PC-9 (cell line): Measurements from ENCODE around the gene RYR3. TPM values are rescaled to one million over a fixed set of nuclear protein-coding genes. Genes with fewer than 3 reads are reported as not detected.

Source experiments
- BruUV-seq: library from RNA; stranded (reverse); fragments of 400-500 nt; replicated peaks from 2 replicates; lab custom pipeline; 2021; lab: Mats Ljungman, UMichigan
- CTCF ChIA-PET: fragments of 300-600 bp; sonication (Branson Sonifier 250); formaldehyde crosslinking; loops from one replicate; lab custom pipeline; 2022; ENCODE audit warnings: antibody characterized with exemption; lab: Charles Lee
- POLR2A ChIA-PET: fragments of 300-600 bp; sonication (Branson Sonifier 250); formaldehyde crosslinking; loops from one replicate; lab custom pipeline; 2022; ENCODE audit warnings: antibody characterized with exemption; ENCODE audit not compliant: unreplicated experiment; lab: Charles Lee
- DNase-seq, 2 experiments: peaks; one replicate each; pipeline versions ENCODE4 v3.0.0 to v3.0.0-alpha.2; 2015 to 2022; ENCODE audit warnings: mixed read lengths in 1 of 2
- H2AFZ ChIP-seq: fragments of 200-600 bp; sonication (generic); 2 replicates; pipeline ENCODE4 v1.8.1; 2017; ENCODE audit warnings: antibody characterized with exemption
- H3F3A ChIP-seq: fragments of 200-600 bp; sonication (generic); 2 replicates; pipeline ENCODE4 v1.8.1; 2017; ENCODE audit warnings: antibody characterized with exemption, mild to moderate bottlenecking, low read depth; ENCODE audit not compliant: insufficient read depth
- H3K27ac ChIP-seq: fragments of 200-600 bp; sonication (generic); 2 replicates; pipeline ENCODE4 v1.6.1; 2016; ENCODE audit warnings: mixed run types
- H3K27me3 ChIP-seq: fragments of 200-600 bp; sonication (generic); 2 replicates; pipeline ENCODE4 v1.6.1; 2016; ENCODE audit warnings: low read depth, mixed run types; ENCODE audit not compliant: insufficient read depth
- H3K36me3 ChIP-seq: fragments of 200-600 bp; sonication (generic); 2 replicates; pipeline ENCODE4 v1.6.1; 2016; ENCODE audit warnings: low read depth, mixed run types
- H3K4me1 ChIP-seq: fragments of 200-600 bp; sonication (generic); replicated peaks from 2 replicates; pipeline ENCODE4 v1.6.1; 2016; ENCODE audit warnings: mixed run types; ENCODE audit not compliant: insufficient read depth
- H3K4me2 ChIP-seq: fragments of 200-600 bp; sonication (generic); 2 replicates; pipeline ENCODE4 v1.6.1; 2017; ENCODE audit warnings: mixed run types
- H3K4me3 ChIP-seq: fragments of 200-600 bp; sonication (generic); 2 replicates; pipeline ENCODE4 v1.6.1; 2016; ENCODE audit warnings: mixed run types
- H3K79me2 ChIP-seq: fragments of 200-600 bp; sonication (generic); 2 replicates; pipeline ENCODE4 v1.6.1; 2017; ENCODE audit warnings: low read depth, mixed run types
- H3K9me2 ChIP-seq: fragments of 200-600 bp; sonication (generic); 2 replicates; pipeline ENCODE4 v1.8.1; 2017; ENCODE audit warnings: mild to moderate bottlenecking; ENCODE audit not compliant: insufficient read depth
- H3K9me3 ChIP-seq: fragments of 200-600 bp; sonication (generic); 2 replicates; pipeline ENCODE4 v1.8.1; 2016; ENCODE audit warnings: low read depth; ENCODE audit not compliant: insufficient read depth
- H4K20me1 ChIP-seq: fragments of 200-600 bp; sonication (generic); 2 replicates; pipeline ENCODE4 v1.8.1; 2017; ENCODE audit not compliant: insufficient read depth
- EZH2 ChIP-seq: fragments of 200-600 bp; sonication (generic); IDR thresholded peaks from 2 replicates; pipeline ENCODE4 v1.8.0; 2017; ENCODE audit warnings: antibody characterized with exemption, low read depth
- intact Hi-C: fragments of 100-400 bp; cut with micrococcal nuclease; formaldehyde crosslinking; loops from one replicate; pipeline ENCODE4 v1.10.0; 2022; ENCODE audit not compliant: unreplicated experiment
- total RNA-seq: library from RNA; stranded (reverse); gene quantifications from 2 replicates; pipeline ENCODE4 v1.2.3, GENCODE V29; 2021
- TF ChIP-seq, protein P1 (sequence below): fragments of 200-600 bp; sonication (generic); conservative IDR thresholded peaks from 2 replicates; pipeline ENCODE4 v1.6.1; 2017; ENCODE audit warnings: mixed run types, antibody characterized with exemption, mild to moderate bottlenecking, moderate library complexity

Gene RYR3
- total RNA-seq, 1 experiment from 2014 or later: 0.15 TPM

- ChIA-PET CTCF (no interaction called here), POLR2A (no interaction called here)
- BruUV-seq: no TSS peak
- no peaks in the 10 kb centered on the region for H3K9me3 ChIP-seq
- TF ChIP-seq, protein P1, sequence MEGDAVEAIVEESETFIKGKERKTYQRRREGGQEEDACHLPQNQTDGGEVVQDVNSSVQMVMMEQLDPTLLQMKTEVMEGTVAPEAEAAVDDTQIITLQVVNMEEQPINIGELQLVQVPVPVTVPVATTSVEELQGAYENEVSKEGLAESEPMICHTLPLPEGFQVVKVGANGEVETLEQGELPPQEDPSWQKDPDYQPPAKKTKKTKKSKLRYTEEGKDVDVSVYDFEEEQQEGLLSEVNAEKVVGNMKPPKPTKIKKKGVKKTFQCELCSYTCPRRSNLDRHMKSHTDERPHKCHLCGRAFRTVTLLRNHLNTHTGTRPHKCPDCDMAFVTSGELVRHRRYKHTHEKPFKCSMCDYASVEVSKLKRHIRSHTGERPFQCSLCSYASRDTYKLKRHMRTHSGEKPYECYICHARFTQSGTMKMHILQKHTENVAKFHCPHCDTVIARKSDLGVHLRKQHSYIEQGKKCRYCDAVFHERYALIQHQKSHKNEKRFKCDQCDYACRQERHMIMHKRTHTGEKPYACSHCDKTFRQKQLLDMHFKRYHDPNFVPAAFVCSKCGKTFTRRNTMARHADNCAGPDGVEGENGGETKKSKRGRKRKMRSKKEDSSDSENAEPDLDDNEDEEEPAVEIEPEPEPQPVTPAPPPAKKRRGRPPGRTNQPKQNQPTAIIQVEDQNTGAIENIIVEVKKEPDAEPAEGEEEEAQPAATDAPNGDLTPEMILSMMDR: no peak
- no peak for TF ChIP-seq EZH2
- H2AFZ ChIP-seq: no peak overlapping the region
- H3K9me2 ChIP-seq: no peaks in the 10 kb centered on the region
- H3K36me3 ChIP-seq: no peaks in the 10 kb centered on the region
- no peak overlapping the region for H3K4me3 ChIP-seq
- H3K79me2 ChIP-seq: no peaks in the 10 kb centered on the region
- no peaks in the 10 kb centered on the region for H3F3A ChIP-seq
- no peak overlapping the region for H3K27ac ChIP-seq
- no peaks in the 10 kb centered on the region for H4K20me1 ChIP-seq
- DNase-seq: no peak
- no peak overlapping the region for H3K4me2 ChIP-seq
- intact Hi-C loops: no loop called here
- no peaks in the 10 kb centered on the region for H3K4me1 ChIP-seq
- H3K27me3 ChIP-seq: no peaks in the 10 kb centered on the region
Observed at GRCh38 chr15:33473005-33473404, 162.2 kb downstream of the RYR3 start.

GRCh38 chr15:33473714-33474113, 162.9 kb downstream of the RYR3 start:
- no peaks in the 10 kb centered on the region for H3K27me3 ChIP-seq
- H2AFZ ChIP-seq: no peak overlapping the region
- no peaks in the 10 kb centered on the region for H3K9me3 ChIP-seq
- no peak for DNase-seq
- H3K27ac ChIP-seq: no peak overlapping the region
- no peaks in the 10 kb centered on the region for H4K20me1 ChIP-seq
- no peaks in the 10 kb centered on the region for H3K9me2 ChIP-seq
- H3K79me2 ChIP-seq: no peaks in the 10 kb centered on the region
- H3K4me2 ChIP-seq: no peak overlapping the region
- H3K4me1 ChIP-seq: no peaks in the 10 kb centered on the region
- no TSS peak for BruUV-seq
- no peaks in the 10 kb centered on the region for H3K36me3 ChIP-seq
- TF ChIP-seq EZH2: no peak
- TF ChIP-seq, protein P1: no peak
- CTCF ChIA-PET: no interaction called here
- POLR2A ChIA-PET: no interaction called here
- no peak overlapping the region for H3K4me3 ChIP-seq
- no peaks in the 10 kb centered on the region for H3F3A ChIP-seq
- intact Hi-C loops: no loop called here

DNA sequence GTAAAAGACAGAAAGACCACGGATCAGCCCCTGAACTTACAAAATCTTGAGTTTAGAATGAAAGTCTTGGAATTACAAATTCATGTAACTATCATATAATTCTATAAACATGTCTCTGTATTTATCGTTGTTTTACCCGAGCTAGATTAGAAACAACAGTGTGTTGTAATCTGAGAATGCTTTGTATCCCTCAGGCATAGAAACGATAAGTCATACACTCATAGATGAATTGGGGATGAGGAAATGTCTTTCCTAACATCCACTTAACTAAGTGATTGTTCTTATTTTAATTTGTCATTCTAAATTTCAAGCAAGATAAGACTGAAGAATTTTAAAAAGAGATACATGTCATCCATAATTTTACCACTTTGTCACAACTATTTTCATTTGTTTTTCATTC, 165.3 kb downstream of the RYR3 start:
- no peaks in the 10 kb centered on the region for H3K9me2 ChIP-seq
- no peaks in the 10 kb centered on the region for H3F3A ChIP-seq
- H3K4me1 ChIP-seq: no peaks in the 10 kb centered on the region
- no peaks in the 10 kb centered on the region for H3K79me2 ChIP-seq
- H3K4me3 ChIP-seq: no peak overlapping the region
- no peaks in the 10 kb centered on the region for H3K9me3 ChIP-seq
- no peak overlapping the region for H2AFZ ChIP-seq
- BruUV-seq: no TSS peak
- H3K4me2 ChIP-seq: no peak overlapping the region
- POLR2A ChIA-PET: no interaction called here
- no peaks in the 10 kb centered on the region for H4K20me1 ChIP-seq
- H3K27me3 ChIP-seq: no peaks in the 10 kb centered on the region
- H3K27ac ChIP-seq: no peak overlapping the region
- CTCF ChIA-PET: no interaction called here
- no peaks in the 10 kb centered on the region for H3K36me3 ChIP-seq
- intact Hi-C loops: no loop called here
- TF ChIP-seq EZH2: no peak
- TF ChIP-seq, protein P1: no peak
- no peak for DNase-seq
